ENCODE data around the gene CPS1.

CPS1 gene

GRCh38 chr2:210546424-210547208, 9.8 kb upstream of the CPS1 start:
- no peak for DNase-seq (ENCODE audit: low read depth in 2 of 2)

- DNase-seq (ENCODE audit: low read depth in 2 of 2) = no peak
These were observed 8.4 kb upstream of the CPS1 start for GRCh38 chr2:210548031-210548430.

GRCh38 chr2:210548878-210549384, 7.5 kb upstream of the CPS1 start:
- DNase-seq (ENCODE audit: low read depth in 2 of 2) = no peak

GRCh38 chr2:210551001-210551400, 5.4 kb upstream of the CPS1 start:
- no peak for DNase-seq (ENCODE audit: low read depth in 2 of 2)

GRCh38 chr2:210553373-210553772, 3.0 kb upstream of the CPS1 start:
- no peak for DNase-seq (ENCODE audit: low read depth in 2 of 2)

GRCh38 chr2:210555555-210555954, 844 bp upstream of the CPS1 start:
- no peak for DNase-seq (ENCODE audit: low read depth in 2 of 2)

GRCh38 chr2:210557721-210558120, 1.3 kb downstream of the CPS1 start:
- DNase-seq (ENCODE audit: low read depth in 2 of 2) = no peak

GRCh38 chr2:210558708-210559107, 2.3 kb downstream of the CPS1 start:
- no peak for DNase-seq (ENCODE audit: low read depth in 2 of 2)

- no peak for DNase-seq (ENCODE audit: low read depth in 2 of 2)
These were observed 2.8 kb downstream of the CPS1 start for GRCh38 chr2:210559182-210559581.

- no peak for DNase-seq (ENCODE audit: low read depth in 2 of 2)
These were observed 5.1 kb downstream of the CPS1 start for GRCh38 chr2:210561475-210561874.

- DNase-seq (ENCODE audit: low read depth in 2 of 2) = no peak
These were observed 5.7 kb downstream of the CPS1 start for GRCh38 chr2:210562091-210562490.

GRCh38 chr2:210562502-210563080, 6.2 kb downstream of the CPS1 start:
- no peak for DNase-seq (ENCODE audit: low read depth in 2 of 2)

GRCh38 chr2:210567279-210567678, 10.9 kb downstream of the CPS1 start:
- no peak for DNase-seq (ENCODE audit: low read depth in 2 of 2)

GRCh38 chr2:210568108-210568507, 11.7 kb downstream of the CPS1 start:
- no peak for DNase-seq (ENCODE audit: low read depth in 2 of 2)

- DNase-seq (ENCODE audit: low read depth in 2 of 2) = no peak
These were observed 21.1 kb downstream of the CPS1 start for GRCh38 chr2:210577263-210578071.

GRCh38 chr2:210584834-210585233, 28.4 kb downstream of the CPS1 start:
- no peak for DNase-seq (ENCODE audit: low read depth in 2 of 2)

- no peak for DNase-seq (ENCODE audit: low read depth in 2 of 2)
These were observed 30.0 kb downstream of the CPS1 start for GRCh38 chr2:210586381-210586780.

GRCh38 chr2:210591663-210592062, 35.3 kb downstream of the CPS1 start:
- DNase-seq (ENCODE audit: low read depth in 2 of 2) = no peak

GRCh38 chr2:210592726-210593125, 36.3 kb downstream of the CPS1 start:
- DNase-seq (ENCODE audit: low read depth in 2 of 2) = no peak

- DNase-seq (ENCODE audit: low read depth in 2 of 2) = no peak
These were observed 36.8 kb downstream of the CPS1 start for GRCh38 chr2:210593166-210593565.

- no peak for DNase-seq (ENCODE audit: low read depth in 2 of 2)
These were observed 41.8 kb downstream of the CPS1 start for GRCh38 chr2:210598219-210598618.

- no peak for DNase-seq (ENCODE audit: low read depth in 2 of 2)
These were observed 43.1 kb downstream of the CPS1 start for GRCh38 chr2:210599476-210599875.

GRCh38 chr2:210604666-210605065, 48.3 kb downstream of the CPS1 start:
- no peak for DNase-seq (ENCODE audit: low read depth in 2 of 2)
